GM12801 (cell line): ENCODE measurements around the gene DDX3X.

Experiments used
- TF ChIP-seq, protein P1 (sequence below): IDR thresholded peaks from one replicate; pipeline ENCODE4 v1.5.1; 2011; ENCODE audit warnings: control low read depth; ENCODE audit not compliant: insufficient read length; ENCODE audit errors: extremely low read depth

DDX3X gene

DNA sequence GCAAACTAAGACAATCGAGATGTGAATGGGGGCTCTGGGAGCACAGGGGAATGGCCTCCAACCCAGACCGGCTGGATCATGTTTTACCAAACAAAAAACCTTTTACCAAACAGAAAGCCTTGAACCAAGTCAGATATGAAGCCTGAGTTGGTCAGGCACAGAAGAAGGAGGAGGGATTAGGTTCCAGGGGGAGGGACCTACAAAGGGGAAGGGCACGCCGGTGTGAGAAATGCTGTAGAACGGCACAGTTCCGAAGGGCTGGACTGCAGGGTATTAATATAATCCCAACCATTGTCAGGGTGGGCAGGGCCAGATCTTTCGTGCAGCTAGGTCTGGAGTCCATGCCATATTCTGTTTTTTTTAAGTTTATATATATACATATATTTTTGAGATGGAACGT lies 60.3 kb downstream of the DDX3X start:
- TF ChIP-seq, protein P1, sequence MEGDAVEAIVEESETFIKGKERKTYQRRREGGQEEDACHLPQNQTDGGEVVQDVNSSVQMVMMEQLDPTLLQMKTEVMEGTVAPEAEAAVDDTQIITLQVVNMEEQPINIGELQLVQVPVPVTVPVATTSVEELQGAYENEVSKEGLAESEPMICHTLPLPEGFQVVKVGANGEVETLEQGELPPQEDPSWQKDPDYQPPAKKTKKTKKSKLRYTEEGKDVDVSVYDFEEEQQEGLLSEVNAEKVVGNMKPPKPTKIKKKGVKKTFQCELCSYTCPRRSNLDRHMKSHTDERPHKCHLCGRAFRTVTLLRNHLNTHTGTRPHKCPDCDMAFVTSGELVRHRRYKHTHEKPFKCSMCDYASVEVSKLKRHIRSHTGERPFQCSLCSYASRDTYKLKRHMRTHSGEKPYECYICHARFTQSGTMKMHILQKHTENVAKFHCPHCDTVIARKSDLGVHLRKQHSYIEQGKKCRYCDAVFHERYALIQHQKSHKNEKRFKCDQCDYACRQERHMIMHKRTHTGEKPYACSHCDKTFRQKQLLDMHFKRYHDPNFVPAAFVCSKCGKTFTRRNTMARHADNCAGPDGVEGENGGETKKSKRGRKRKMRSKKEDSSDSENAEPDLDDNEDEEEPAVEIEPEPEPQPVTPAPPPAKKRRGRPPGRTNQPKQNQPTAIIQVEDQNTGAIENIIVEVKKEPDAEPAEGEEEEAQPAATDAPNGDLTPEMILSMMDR, result no peak

DNA sequence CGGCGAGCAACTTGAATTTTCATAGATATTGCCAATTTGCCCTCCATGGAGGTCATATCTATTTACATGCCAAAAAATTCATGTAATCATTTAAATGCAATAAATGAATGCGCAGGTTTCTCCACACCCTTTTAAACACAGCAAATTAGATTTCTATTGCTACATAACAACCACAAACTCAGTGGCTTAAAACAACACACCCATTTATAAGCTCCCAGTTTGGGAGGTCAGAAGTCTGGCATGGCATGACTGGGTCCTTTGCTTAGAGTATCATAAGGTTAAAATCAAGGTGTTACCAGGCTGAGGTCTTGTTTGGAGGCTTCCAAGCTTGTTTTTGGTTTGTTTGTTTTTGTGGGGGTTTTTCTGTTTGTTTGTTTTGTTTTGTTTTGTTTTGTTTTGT lies 63.3 kb downstream of the DDX3X start:
- TF ChIP-seq, protein P1, result no peak

DNA sequence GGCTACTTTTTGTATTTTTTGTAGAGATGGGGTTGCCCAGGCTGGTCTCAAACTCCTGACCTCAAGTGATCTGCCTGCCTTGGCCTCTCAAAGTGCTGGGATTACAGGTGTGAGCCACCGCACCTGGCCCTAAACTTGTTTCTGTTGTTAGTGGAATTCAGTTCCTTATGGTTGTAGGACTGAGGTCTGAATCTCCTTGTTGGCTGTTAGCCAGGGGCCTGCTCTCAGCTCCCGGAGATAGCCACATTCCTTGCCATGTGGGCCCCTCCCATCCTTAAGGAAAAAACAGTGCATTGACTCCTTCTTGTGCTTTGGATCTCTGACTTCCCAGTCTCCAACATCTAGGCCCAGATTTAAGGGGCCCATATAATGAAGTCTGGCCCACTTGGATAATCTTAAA lies 63.8 kb downstream of the DDX3X start:
- TF ChIP-seq, protein P1, result no peak

DNA sequence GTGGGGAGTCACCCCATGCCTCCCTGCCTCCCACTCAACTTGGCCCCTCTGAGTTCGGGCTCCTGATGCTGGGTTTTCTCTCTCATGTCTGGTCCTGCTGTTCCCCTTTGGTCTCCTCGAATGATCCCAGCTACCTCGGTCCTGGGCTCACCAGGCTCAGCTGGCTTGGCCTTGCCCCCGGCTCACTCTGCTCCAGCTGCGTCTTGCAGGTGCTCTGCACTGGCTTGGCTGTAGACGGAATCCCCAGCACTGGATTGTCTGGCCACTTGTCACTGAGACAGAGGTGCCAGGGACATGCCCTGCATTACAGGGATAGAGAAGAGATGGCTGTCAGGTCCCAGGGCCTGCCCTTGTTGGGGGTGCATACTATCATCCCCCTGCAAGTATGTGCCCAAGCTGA lies 71.6 kb downstream of the DDX3X start:
- TF ChIP-seq, protein P1, result no peak

DNA sequence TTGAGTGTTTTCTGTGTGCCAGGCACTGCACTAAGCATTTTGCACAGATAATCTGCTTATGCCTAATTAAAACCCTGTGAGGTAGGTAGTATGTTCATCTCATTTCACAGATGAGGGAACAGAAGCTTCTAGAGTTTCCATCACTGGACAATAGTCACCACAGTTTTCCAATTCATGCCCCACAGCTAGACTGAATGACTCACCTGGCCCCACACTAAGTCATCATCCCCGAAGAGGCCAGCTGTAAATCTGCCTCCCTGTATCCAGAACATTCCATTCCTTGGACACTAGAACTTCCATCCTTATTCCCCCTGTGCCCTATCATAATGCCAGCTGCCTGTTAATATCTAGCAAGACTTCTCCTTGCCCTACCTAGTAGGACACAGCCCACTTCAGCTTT lies 72.2 kb downstream of the DDX3X start:
- TF ChIP-seq, protein P1, result no peak

DNA sequence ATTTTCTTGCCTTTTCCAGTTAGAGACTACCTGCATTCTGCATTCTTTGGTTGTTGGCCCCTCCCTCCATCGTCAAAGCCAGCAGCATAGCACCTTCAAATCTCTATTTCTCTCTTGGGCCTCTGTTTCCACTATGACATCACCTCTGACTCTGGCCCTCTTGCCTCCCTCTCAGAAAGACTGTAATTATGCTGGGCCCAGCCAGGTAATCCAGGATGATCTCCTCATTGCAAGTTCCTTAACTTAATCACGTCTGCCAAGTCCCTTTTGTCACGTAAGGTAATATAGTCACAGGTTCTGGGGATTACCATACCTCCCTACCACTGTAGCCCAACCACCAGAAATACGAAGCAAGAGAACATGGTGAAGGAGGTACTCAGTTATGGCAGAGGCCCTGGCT lies 73.9 kb downstream of the DDX3X start:
- TF ChIP-seq, protein P1, result no peak

DNA sequence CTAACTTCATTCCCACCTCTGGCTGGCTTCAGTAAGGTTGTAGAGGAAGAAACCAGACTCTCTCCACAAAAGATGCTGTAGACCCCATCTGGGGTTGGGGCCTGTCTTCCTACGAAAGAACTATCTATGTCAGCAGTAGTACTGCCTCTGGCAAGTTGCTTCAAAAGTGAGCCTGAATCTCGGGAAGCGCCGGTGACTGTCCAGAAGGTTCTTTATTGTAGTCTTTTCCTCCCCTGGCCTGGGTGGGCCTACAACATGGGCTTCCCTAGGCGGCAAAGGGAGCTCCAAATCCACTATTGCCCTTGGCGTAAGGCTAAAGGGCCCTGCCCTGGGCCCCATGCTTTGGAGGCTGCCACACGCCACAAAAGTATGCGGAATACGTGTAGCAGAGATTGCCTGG lies 74.6 kb downstream of the DDX3X start:
- TF ChIP-seq, protein P1, result no peak

DNA sequence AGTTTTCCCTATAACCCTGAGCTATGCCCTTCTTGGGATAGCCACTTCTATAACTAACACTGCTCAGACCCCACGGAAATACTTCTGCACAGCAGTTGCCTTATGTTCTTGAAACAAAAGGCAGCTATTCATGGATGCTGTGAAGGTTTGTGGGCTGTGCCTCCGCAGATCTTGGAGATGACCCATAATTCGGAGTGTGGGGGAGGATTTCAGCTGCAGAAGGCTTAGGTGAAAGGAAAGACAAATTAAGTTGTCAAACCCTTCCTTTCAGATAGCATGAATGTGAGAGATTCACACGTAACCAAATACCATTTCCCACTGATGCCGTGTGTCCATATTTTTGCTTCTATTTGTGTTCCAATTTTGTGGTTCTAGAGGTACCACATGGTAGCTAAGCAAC lies 75.0 kb downstream of the DDX3X start:
- TF ChIP-seq, protein P1, result no peak
